Activated CD8-positive, alpha-beta memory T cell treated with anti-CD3 and anti-CD28 coated beads for 1 hour (primary cell): ENCODE results near the gene UPK3BL2.
"Not testable (repeated sequence)": the region's sequence is repeated elsewhere in the genome, so short reads cannot be mapped to it uniquely, and the experiment has no call there.

Experiments
- DNase-seq, 2 donors: peaks; one replicate each; pipeline ENCODE4 v3.0.0-alpha.2; 2020; ENCODE audit warnings: low read depth in 1 of 2; ENCODE audit errors: extremely low read depth in 1 of 2

The UPK3BL2 gene

GRCh38 chr7:102543596-102543995, at the start of gene UPK3BL2:
Gene UPK3BL2, minus strand, starts transcription at chr7:102543696. Its CDS starts 60 bp downstream, at chr7:102543636.
- DNase-seq, result not testable (repeated sequence)

- DNase-seq, result not testable (repeated sequence)
Measured at GRCh38 chr7:102592477-102593019, 49.1 kb upstream of the UPK3BL2 start.

DNA sequence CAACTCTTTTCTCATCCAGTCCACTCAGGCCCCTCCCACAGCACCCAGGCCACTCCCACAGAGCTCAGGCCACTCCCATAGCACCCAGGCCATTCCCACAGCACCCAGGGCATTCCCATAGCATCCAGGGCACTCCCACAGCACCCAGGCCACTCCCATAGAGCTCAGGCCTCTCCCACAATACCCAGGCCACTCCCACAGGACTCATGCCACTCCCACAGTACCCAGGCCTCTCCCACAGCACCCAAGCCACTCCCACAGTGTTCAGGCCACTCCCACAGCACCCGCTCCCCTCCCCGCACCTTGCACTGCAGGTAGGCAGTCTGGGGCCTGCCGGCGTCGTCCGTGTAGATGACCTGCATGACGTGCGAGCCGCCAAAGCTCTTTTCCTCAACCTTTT, 46.4 kb upstream of the UPK3BL2 start:
- not testable (repeated sequence) for DNase-seq

DNA sequence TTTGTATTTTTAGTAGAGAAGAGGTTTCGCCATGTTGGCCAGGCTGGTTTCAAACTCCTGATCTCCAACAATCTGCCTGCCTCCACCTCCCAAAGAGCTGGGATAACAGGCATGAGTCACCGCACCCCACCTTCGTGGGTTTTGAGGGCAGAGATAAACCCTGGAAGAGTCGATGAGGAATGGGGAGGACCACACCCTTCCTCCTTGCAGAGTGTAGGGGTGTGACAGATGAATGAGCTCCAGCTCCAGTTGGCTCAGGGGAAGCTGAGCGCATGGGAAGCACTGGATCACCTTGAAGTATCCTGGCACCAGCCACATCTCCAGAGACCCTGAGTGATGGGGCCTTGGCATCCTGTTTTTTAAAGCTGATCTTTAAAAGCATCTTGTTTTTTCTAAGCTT, 40.0 kb upstream of the UPK3BL2 start:
- not testable (repeated sequence) for DNase-seq

GRCh38 chr7:102581722-102582121, 38.2 kb upstream of the UPK3BL2 start:
- not testable (repeated sequence) for DNase-seq

- not testable (repeated sequence) for DNase-seq
Measured at GRCh38 chr7:102578486-102578885, 35.0 kb upstream of the UPK3BL2 start.

GRCh38 chr7:102577315-102578240, 34.1 kb upstream of the UPK3BL2 start:
- DNase-seq, result not testable (repeated sequence)

GRCh38 chr7:102576363-102576762, 32.9 kb upstream of the UPK3BL2 start:
- not testable (repeated sequence) for DNase-seq

GRCh38 chr7:102574607-102575006, 31.1 kb upstream of the UPK3BL2 start:
- DNase-seq, result not testable (repeated sequence)

GRCh38 chr7:102572261-102573239, 29.1 kb upstream of the UPK3BL2 start, which contains the start of gene POLR2J3:
Gene POLR2J3, minus strand, starts transcription at chr7:102572583. Its CDS starts 62 bp downstream, at chr7:102572521.
- peak; percentile 87 to 100 for DNase-seq

DNA sequence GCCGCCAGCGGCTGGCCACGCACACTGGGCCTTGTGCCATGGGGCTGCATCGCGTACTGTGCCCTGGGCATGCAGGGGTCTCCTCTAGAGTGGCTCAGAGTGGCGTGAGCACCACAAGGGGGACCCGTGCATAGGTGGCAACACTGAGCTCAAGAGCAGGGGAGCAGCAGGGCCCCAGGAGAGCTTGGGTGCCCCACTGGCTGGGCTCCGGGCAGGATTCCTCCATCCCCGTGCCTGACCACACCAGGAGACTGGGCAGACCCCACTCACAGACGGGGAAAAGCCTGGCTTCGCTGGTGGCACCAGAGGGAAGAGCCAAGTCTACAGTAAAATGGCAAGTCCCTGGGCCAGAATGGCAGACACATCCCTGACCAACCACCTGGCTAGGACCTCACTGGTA, 25.1 kb upstream of the UPK3BL2 start:
- DNase-seq, result not testable (repeated sequence)

GRCh38 chr7:102550808-102551422, 7.4 kb upstream of the UPK3BL2 start, which contains the start of gene SPDYE2:
Gene SPDYE2, plus strand, starts transcription at chr7:102551226. Its CDS starts 2,030 bp downstream, at chr7:102553256.
- not testable (repeated sequence) for DNase-seq

DNA sequence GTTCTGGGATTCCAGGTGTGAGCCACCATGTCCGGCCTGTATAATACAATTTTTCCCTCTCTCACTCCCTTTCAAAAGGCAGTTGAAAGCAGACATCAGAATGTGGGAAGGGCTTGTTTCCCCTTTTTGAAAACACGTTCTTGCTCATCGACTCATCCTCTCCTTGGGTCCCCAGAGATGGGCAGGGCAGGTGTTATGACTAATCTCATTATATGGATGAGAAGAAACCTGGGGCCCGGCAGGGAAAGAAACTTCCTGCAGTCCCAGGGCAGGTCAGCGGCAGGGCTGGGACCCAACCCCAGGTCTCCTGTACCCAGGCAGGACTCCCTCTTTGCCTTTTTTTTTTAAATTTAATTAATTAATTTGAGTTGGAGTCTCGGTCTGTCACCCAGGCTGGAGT, 2.9 kb upstream of the UPK3BL2 start:
- DNase-seq, result not testable (repeated sequence)

GRCh38 chr7:102545288-102545687, 1.8 kb upstream of the UPK3BL2 start:
- not testable (repeated sequence) for DNase-seq

- not testable (repeated sequence) for DNase-seq
Measured at GRCh38 chr7:102544372-102544771, 876 bp upstream of the UPK3BL2 start.

DNA sequence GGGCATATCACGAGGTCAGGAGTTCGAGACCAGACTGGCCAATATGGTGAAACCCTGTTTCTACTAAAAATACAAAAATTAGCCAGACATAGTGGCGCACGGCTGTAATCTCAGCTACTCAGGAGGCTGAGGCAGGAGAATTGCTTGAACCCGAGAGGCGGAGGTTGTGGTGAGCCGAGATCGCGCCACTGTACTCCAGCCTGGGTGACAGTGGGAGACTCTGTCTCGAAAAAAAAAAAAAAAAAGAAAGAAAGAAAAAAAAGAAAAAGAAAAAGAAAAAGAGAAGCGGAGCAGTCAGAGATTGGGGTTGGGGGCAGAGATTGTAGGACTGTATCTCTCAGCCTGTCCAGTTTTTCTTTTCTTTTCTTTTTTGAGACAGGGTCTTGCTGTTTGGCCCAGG, 725 bp downstream of the UPK3BL2 start:
- DNase-seq, result not testable (repeated sequence)

GRCh38 chr7:102542083-102542482, 1.4 kb downstream of the UPK3BL2 start:
- DNase-seq, result not testable (repeated sequence)

- not testable (repeated sequence) for DNase-seq
Measured at GRCh38 chr7:102540604-102541003, 2.9 kb downstream of the UPK3BL2 start.

DNA sequence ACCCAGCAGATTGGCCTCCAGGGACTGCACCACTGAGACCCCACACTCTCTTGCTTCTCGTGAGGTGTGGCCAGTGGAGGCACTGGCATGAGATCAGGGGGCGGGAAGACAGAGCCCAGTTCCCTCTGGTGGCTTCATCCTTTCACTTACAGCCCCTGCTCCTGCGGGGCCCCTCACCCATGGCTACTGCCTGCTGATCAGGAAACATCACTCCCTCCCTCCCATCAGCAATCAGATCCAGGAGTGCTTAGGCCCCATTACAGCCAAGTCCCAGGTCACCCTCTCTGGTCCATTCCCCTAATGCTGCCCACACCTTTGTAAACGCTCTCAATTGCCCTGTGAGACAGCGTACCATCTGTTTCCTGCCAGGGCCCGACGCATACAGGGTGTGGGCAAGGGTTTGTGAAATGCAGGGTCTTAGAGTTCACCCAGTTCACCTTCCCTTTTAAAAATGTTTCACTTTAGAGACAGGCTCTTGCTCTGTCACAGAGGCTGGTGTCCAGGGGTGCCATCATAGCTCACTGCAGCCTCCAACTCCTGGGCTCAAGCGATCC, 8.4 kb downstream of the UPK3BL2 start:
- not testable (repeated sequence) for DNase-seq

DNA sequence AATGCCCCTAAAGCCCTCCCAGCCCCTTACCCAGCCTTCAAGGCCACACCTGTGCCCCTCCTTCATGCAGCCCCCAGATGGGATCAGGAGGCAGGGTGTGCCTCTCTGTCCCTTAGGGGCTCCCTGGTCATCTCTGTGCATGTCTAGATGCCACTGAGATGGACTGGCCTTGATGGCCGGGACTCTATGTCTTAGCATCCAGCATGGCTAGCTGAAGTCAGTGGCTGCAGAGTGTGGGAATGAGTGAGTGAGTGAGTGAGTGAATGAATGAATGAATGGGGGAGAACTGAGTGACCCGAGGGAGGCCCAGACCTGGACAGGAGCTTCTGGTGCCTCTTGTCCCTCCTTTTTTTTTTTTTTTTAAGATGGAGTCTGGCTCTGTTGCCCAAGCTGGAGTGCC, 11.4 kb downstream of the UPK3BL2 start:
- not testable (repeated sequence) for DNase-seq
